NOMO-1 treated with DMSO at 0.1 percent for 48 hours (cell line): ENCODE data around the gene CAMK2G.
"Not testable (repeated sequence)": the region's sequence is repeated elsewhere in the genome, so short reads cannot be mapped to it uniquely, and the experiment has no call there.

Experiments used
- DNase-seq: peaks from one replicate; lab custom pipeline; 2025; ENCODE audit not compliant: unreplicated experiment; lab: John Stamatoyannopoulos, UW

Gene CAMK2G

DNA sequence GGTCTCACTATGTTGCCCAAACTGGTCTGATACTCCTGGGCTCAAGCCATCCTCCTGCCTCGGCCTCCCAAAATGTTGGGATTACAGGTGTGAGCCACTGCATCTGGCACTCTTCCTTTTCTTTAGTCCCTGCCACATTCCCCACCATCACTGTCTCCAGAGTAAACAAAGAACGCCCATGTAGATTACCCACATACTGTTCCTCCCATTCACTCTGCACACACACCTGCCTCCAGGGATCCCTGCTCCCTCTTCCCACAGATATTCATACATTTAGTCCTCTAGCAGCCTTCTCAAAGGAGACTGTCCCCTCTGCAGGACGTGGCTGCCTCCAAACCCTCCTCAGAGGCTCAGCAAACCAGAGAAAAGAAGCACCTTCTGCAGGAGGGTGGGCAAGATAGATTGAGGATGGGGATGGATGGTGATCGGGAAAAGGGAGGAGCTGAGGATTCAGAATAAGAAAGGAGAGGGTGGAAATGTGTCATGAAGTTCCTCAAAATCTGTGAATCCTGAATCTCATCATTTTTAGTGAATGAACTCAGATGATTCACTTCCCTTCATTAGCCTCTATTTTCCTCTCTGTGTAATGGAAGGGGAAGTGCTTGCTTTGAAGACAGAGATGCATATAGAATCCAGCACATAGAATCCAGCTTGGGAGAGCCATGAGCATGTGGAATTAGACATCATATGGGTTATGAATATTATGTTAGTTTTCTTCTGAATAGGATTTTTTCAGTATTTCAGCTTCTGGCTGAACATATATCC, 31.1 kb upstream of the CAMK2G start:
- no peak for DNase-seq

DNA sequence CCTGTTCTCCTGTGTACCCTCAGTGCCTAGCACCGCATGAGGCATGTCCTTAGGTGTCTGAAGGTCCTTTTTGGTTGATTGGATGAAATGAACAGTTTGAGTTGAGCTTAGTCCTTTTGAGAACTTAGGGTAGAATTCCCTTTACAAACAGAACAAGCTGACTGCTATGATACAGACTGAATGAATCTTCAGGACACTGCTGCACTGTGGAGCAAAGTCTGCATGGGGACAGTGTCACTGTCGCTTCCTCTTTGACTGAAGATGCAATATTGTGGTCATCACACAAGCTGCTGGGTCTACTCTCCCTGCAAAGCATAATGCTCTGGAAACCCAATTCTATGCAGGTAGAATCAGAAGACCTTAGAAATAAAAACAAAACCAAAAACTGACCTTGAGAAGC, 28.0 kb upstream of the CAMK2G start:
- peak; percentile 61 for DNase-seq

DNA sequence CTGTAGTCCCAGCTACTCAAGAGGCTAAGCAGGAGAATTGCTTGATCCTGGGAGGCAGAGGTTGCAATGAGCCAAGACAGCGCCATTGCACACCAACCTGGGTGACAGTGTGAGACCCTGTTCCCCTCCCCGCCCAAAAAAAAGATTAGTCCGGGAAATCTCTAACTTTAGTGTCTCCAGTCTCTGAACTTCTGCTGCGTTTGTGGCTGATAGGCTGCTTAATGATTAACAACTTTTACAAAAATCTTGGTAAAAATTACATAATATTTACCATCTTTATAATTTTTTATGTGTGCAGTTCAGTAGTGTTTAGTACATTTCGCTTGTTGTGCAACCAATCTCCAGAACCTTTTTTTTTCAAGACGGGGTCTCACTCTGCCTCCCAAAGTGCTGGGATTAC, 26.9 kb upstream of the CAMK2G start:
- DNase-seq = no peak

DNA sequence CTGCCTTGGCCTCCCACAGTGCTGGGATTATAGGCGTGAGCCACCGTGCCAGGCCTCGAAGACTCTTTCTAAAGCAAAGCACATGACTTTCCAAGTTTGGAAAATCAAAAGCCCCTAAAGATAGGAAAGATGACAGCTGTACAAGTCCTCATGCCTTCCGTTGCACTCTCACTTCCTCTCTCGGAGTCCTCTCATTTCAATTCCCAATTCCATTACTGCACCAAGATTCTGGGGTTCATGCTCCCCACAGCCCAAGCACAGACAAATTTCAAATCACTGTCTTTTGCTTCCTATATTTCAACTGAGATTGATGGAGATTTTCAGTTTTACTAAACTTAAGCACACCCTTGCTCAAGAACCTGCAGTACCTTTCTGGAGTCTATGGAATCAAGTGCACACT, 25.7 kb upstream of the CAMK2G start:
- DNase-seq = no peak

DNA sequence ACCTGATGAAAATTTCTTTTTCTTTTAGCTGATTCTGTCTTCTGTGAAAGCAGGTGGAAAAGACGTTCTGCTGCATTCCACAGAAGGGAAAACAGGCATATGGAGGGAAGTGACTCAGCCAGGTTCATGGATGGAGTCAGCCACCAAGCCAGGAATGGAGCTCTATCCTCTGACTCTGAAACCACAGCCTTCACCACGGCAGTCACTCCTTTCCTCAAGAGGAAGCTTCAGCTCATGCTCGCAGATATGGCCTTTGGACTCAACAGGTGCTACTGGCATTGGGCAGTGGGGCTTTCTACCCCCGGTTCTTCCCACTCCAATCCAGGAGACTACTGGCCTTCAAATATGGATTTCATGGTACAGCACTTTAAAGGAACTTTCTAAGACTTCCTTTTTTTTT, 25.1 kb upstream of the CAMK2G start:
- peak; percentile 25 for DNase-seq

DNA sequence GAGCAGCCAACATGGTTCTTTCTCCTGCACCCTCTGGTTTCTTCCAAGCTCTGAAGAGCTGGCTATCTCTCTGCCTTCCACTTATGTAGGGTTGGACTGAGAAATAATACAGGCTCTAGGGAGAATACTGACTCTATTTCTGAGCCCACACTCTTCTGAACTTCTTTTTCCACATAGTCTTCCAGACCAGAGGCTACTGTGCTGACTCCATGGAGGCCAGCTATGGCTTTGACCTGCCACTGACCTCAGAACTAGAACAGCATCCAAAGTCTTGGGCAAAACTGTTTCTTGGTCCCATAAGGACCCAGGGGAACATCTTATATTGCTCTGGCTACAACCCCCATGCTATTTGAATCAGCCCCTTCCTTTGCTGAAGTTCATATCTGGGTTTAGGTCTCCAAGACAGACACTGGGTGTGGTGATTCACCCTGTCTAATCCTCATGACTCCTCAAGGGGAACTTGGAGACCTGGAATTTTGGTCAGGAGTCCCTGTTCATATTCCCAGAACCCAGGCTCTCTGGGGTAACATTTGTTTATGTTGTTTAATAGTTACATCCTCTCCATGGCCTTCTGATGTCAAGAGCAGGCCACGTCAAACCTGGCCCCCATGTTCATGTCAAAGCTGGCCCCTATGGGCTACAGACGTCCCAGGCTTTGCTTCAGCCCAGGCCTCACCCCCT, 24.5 kb upstream of the CAMK2G start:
- no peak for DNase-seq

DNA sequence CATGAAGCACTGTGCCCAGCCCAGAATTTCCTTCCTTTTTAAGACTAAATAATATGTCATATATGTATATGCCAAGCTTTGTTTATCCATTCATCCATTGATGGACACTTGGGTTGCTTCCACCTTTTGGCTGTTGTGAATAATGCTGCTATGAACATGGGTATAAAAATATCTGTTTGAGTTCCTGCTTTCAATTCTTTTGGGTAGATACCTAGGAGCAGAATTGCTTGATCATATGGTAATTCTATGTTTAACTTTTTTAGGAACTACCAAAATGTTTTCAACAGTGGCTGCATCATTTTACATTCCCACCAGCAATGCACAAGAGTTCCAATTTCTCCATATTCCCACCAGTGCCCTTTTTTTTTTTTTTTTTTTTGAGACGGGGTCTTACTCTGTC, 23.3 kb upstream of the CAMK2G start:
- no peak for DNase-seq

DNA sequence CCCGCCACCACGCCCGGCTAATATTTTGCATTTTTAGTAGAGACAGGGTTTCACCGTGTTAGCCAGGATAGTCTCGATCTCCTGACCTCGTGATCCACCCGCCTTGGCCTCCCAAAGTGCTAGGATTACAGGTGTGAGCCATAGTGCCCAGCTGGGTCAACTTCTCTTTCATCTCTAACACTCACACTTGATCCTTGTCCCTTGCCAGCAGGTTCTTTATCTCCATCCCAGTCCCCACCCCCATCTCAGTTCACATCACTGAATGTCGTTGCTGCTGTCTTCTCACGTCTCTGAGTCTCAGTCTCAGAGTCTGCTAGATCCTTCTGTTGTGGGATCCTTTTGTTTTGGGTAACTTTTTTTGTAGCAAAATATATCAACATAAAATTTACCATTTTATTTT, 21.0 kb upstream of the CAMK2G start:
- not testable (repeated sequence) for DNase-seq

DNA sequence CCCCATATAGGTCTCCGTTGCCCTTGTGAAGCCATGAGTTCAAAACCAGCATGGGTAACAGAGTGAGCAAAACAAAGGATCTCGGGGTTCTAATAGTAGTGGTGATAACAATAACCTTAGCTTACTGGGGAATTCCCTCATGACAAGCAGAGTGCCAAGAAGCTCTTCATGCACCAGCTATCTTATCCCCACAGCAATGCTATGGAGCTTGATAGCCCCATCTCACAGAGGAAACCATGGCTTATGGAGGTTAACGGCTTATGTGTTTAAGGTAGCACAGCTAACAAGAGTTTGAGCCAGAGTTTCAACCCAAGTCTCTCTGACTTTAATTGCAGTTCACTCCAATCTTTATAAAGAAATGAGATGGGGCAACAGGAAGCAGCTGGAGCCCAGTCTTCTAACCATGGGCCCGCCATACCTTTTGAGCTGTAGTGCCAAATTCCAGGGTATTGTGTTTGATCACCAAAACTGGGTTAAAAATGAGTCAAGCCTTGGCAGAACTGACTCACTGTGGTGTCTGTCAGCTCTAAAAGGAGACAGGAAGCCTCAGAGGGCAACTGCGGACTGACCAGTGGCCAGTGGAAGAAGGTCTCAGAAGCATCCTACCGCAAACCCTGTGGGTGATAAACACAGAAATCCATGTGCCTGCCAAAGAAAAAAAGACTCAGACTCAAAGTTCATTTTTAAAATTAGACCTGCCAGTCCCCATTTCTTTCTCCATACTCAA, 20.1 kb upstream of the CAMK2G start:
- DNase-seq = no peak

DNA sequence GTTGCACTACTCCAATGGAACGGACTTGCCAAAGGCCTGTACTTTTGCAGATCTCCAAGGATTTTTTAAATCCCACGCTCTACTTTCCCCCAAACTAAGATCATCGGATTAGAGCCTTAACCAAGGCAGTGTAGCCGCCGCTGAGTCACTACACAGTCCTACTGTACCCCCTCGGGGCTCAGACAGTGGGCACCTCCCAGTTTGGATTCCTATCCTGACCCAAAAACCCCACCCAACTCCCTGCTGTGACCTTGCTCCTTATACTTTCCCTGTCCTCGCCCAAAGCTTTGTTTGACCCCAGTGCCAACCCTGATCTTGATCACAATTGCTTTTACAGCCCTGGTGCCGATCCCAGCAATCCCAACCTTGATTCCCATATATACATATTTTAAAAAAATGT, 19.1 kb upstream of the CAMK2G start:
- DNase-seq = no peak

DNA sequence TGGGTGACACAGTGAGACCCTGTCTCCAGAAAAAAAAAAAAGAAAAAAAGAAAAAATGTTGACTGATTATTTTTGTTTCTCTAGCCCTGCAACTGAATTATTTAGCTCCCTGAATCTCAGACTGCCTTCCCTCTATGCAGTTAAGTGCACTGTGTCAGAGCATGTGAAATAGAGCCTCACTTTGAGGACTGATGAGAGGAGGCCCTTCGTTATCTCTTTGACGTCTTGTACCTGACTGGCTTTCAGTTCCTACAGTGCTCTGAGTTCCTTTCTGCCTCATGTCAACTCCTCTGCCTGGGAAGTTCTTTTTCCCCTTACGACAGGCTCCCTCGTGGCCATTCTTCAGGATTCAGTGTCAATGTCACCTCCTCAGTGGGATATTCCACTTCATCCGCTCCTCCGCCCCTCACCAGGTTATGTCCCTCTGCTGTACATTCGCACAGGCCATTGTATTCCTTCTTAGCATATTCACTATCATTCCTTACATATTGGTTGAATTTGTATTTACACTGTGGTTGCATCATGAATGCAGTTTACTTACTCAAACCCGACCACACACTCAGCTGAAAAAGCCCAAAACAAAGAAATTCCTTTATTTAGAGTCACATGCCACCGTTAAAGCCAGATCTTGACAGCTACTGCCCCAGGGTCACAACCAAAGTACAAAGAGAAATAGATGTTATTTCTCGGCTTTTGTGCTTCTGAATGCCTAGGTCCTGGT, 18.1 kb upstream of the CAMK2G start:
- no peak for DNase-seq

DNA sequence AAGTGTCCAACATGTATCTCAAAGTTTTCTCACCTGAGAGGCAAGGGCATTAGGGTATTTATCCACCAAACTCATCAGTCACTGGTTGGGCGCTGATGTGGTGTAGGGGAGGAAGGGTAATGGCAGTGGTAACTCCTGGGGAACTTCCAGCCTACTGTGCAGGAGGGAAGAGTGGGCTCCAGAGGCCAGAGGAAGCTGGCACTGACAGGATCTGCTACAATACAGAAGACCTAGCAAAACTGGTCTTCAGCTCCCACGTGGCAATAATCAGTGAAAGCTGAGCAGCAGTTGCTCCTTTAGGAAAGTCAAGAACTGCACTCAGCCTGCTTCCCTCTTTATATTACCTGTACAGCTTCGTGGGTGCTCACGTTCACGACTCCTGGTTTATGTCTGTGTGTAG, 17.2 kb upstream of the CAMK2G start:
- DNase-seq = no peak

DNA sequence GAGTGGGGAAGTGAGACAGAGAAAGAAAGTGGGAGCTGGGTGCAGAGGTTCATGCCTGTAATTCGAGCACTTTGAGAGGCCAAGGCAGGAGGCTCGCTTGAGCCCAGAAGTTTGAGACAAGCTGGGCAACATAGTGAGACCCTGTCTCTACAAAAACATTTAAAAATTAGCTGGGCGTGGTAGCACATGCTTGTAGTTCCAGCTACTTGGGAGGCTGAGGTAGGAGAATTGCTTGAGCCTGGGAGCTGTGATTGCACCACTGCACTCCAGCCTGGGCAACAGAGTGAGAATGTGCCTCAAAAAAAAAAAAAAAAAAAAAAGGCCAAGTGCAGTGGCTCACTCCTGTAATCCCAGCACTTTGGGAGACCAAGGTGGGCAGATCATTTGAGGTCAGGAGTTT, 16.5 kb upstream of the CAMK2G start:
- not testable (repeated sequence) for DNase-seq

DNA sequence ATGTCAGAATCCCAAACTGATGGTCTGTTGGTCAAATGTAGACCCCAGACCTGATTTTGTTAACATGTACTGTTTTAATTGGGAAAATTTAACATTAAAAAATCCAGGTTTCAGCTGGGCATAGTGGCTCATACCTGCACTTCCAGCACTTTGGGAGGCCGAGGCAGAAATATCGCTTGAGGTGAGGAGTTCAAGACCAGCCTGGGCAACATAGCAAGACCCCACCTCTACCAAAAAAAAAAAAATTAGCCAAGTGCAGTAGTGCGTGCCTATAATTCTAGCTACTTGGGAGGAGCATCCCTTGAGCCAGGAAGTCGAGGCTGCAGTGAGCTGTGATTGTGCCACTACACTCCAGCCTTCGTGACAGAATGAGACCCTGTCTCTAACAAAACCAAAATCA, 15.9 kb upstream of the CAMK2G start:
- DNase-seq = no peak

DNA sequence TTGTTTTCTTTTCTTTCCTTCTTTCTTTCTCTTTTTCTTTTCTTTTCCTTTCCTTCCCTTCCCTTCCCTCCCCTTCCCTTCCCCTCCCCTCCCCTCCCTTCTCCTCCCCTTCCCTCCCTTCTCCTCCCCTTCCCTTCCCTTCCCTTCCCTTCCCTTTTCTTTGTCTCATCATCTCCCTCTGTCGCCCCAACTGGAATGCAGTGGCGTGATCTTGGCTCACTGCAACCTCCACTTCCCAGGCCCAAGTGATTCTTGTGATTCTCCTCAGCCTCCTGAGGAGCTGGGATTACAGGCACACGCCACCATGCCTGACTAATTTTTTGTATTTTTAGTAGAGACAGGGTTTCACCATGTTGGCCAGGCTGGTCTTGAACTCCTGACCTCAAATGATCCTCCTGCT, 15.1 kb upstream of the CAMK2G start:
- DNase-seq = not testable (repeated sequence)

DNA sequence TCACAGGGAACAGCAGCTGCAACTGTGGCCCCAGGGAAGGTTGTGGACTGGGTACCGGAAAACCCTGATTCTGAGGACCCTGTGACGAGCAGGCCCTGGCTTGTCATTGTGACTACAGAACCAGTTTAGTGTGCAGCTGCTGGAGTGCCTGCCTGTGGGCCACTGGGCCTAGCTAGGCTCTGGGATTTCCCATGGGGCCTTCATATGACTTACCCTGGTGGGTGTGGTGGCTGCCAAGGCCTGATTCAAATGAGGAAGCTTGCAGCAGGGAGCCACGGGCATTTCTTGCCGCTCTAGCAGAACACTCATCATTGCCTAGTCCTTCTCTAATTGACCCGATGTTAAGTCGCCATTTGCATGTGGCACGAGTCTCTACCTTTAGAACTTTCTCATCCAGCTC, 14.7 kb upstream of the CAMK2G start:
- DNase-seq = peak; percentile 79

DNA sequence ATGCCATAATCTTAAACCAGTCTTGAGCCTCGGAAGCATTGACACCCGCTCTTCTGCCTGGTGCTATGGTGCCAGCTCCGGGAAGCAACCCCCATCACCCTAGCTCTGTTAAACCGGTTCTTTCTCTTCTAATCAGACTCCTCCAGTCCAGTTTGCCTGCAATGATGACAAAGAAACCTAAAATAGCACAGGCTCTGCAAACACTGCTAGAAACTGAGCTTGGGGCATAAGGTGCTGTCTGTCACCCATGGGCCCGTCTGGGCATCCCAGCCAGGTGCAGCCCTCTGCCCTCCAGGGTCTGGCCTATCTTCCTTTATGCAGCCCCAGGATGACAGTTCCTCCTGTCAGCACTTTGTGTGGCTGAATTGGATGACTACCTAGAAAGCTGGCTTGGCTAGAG, 14.2 kb upstream of the CAMK2G start:
- no peak for DNase-seq

DNA sequence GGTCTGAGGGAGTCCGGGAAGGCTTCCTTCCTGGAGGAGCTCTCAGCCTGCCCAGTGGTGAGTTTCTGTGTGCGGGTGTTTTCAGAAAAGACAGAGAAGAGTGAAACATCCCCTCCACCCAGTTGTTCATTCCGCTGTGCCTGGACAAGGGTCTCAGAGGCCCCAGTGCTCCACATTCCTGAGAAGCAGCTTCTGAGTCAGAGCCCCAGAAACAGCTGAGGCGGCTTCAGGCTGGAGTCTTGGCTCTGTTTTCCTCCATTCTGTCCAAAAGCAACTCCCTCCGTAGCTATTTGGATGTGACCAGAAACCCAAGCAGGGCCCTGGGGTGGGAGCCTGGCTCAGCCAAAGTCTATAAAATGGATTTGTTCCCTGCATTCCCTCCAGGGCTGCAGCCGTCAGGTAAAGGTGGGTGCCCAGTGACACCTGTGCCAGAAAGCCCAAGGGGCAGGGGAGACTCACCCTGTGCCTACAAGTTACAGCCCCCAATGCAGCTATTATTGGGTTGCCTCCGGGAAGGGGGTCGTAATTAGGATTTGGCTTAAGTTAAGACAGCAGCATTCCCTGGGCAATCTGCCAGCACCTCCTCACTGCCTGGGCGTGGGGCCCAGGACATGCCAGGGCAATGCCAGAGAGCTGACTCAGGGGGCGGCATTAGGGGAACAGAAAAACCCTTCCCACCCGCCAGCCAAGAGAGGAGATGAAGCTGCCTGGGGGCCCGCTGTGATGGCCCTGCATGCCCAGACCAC, 13.1 kb upstream of the CAMK2G start:
- DNase-seq = no peak

DNA sequence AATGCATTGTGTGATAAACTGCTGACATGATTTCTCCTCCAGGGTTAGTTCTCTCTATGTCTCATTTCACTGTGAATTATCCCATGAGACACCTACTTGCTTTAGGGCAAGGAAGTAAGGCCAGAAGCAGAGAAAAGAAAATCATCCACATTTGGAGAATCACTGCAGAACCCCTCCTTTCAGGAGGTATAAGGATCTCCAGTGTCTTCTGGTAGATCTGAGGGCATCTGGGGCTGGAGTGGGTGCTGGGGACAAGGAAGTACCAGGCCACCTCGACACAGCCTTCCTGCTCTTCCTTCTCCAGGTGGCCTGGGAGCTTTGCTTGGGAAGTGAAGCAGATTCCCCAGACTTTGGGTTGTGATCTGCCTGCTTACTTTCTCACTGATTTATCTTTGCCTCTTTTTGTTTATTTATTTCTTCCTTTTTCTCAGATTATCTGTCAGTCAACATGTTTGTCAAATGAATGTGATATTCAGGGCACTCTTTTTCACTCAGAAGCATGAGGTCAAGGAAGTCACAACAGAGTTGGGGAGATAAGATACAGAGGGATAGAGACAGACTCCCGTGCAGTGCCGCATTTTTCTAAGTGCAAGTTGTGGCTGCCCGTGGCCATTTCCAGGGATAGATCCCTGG, 12.4 kb upstream of the CAMK2G start:
- no peak for DNase-seq

DNA sequence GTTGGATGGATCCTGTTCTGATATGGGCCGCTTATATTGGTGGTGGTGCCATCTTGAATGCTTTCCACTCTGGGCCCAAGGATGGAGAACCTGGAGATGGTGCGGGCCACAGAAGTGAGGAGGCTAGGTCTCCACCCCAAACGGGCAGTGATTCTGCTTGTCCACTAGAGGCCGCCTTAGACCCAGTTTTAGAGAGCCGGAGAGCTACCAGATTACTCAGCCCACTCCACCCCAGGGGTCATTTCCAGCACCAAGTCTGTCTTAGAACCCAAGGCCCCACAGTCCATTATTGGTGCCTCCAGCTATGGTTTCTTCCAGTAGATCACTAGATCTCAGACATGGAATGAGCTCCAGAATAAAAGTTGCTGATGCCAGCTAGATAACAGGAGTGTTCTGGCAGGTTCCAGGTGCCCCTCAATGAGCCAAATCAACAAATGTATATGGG, 11.8 kb upstream of the CAMK2G start:
- peak; percentile 75 for DNase-seq
